ENCODE data around the gene PCBP1. TPM values are rescaled to one million over a fixed set of nuclear protein-coding genes. Genes with fewer than 3 reads are reported as not detected.
A peak's percentile ranks its signal among the peaks of the same experiment; 100 is the strongest.

The PCBP1 gene
- total and polyA plus RNA-seq, 9 of the 15 experiments (the other 6 are each of a cell fraction or from before 2014, with no cell fraction given), result 19.2 to 407 (median 78.1) TPM

GRCh38 chr2:70087702-70088597 is 673 bp downstream of the PCBP1 start (continued):
- TF ChIP-seq GABPA (tag; conservative IDR thresholded peaks at IDR 0.05; ENCODE audit: low read depth) (no peak), ZNF77 (CRISPR knock-in tag; IDR thresholded peaks at IDR 0.05) (no peak), MYNN (IDR thresholded peaks at IDR 0.05) (0 out of 2 replicates have a peak, but pooled peaks have one; percentile 14), MYNN (CRISPR knock-in tag; IDR thresholded peaks at IDR 0.05) (no peak), FOXP1 (CRISPR knock-in tag; IDR thresholded peaks at IDR 0.05) (no peak), MTA3 (IDR thresholded peaks at IDR 0.05; ENCODE audit: borderline replicate concordance) (peak; percentile 90; the same call in 1 of the 2 replicates), ZNF655 (CRISPR knock-in tag; IDR thresholded peaks at IDR 0.05) (no peak), ATF1 (CRISPR knock-in tag; IDR thresholded peaks at IDR 0.05) (no peak), ATF1 (tag; IDR thresholded peaks at IDR 0.05) (peak; percentile 69), CAMTA2 (CRISPR knock-in tag; conservative IDR thresholded peaks at IDR 0.05) (no peak), OTX1 (CRISPR knock-in tag; IDR thresholded peaks at IDR 0.05) (no peak), ZNF134 (CRISPR knock-in tag; conservative IDR thresholded peaks at IDR 0.05) (0 out of 2 replicates have a peak, but pooled peaks have one; percentile 5), TEAD1 (CRISPR knock-in tag; IDR thresholded peaks at IDR 0.05) (0 out of 4 replicates have a peak, but pooled peaks of 1 of the 2 experiments have one; percentile 53), L3MBTL2 (IDR thresholded peaks at IDR 0.05) (peak; percentile 72), ZC3H4 (CRISPR knock-in tag; IDR thresholded peaks at IDR 0.05; ENCODE audit: borderline replicate concordance) (peak; percentile 37; the same call in 1 of the 2 replicates), ZBTB9 (CRISPR knock-in tag; IDR thresholded peaks at IDR 0.05) (0 out of 2 replicates have a peak, but pooled peaks have one; percentile 67), SRSF3 (IDR thresholded peaks at IDR 0.05; ENCODE audit: insufficient read depth, low read length) (peak; percentile 89; the same call in 1 of the 2 replicates), BHLHE40 (IDR thresholded peaks at IDR 0.05; ENCODE audit: low read length) (peak; percentile 71), BRD4 (IDR thresholded peaks at IDR 0.05) (peak; percentile 72; the same call in 1 of the 2 replicates), ELF2 (CRISPR knock-in tag; IDR thresholded peaks at IDR 0.05) (0 out of 2 replicates have a peak, but pooled peaks have one; percentile 51), CBFB (CRISPR knock-in tag; IDR thresholded peaks at IDR 0.05) (peak; percentile 33; the same call in 1 of the 2 replicates), GABPB1 (CRISPR knock-in tag; IDR thresholded peaks at IDR 0.05) (no peak), FOXO4 (CRISPR knock-in tag; IDR thresholded peaks at IDR 0.05) (no peak), ZBTB5 (IDR thresholded peaks at IDR 0.05) (no peak)

Measured in K562 (cell line).